ENCODE measurements around the gene BNIP3. TPM values are rescaled to one million over a fixed set of nuclear protein-coding genes. Genes with fewer than 3 reads are reported as not detected.
A peak's percentile ranks its signal among the peaks of the same experiment; 100 is the strongest.
"Not testable (repeated sequence)": the region's sequence is repeated elsewhere in the genome, so short reads cannot be mapped to it uniquely, and the experiment has no call there.

Gene BNIP3
- total and polyA plus RNA-seq, 2 of the 13 experiments (the other 11 are each of a cell fraction or from before 2014, with no cell fraction given), result 73.7 to 223 TPM

DNA sequence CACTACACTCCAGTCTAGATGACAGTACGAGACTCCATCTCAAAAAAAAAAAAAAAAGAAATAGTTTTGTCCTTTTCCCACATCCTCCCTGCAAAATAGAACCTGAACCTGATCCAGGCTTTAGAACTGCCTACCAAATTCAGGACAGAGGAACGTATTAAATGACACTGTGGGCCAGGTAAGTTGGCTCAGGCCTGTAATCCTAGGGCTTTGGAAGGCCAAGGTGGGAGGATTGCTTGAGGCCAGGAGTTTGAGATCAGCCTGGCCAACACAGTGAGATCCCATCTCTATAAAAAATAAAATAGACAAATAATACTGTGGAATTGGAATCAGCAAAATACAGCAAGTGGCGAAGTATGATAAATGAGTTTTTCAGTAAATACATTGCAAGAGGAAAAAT lies 10.0 kb upstream of the BNIP3 start:
- no peak for DNase-seq (ENCODE audit: low spot score)
- Histone ChIP-seq H3K36me3 (replicated peaks in 1 of 2; ENCODE audit: control insufficient read depth in 1 of 2, insufficient read depth in 2 of 2, low read length in 2 of 2) (no peaks in the 10 kb centered on the region), H4K20me1 (ENCODE audit: insufficient read depth, low read length) (no peaks in the 10 kb centered on the region), H3K79me2 (ENCODE audit: insufficient read depth, low read length) (no peaks in the 10 kb centered on the region), H3K27me3 (ENCODE audit: control insufficient read depth in 1 of 2, insufficient read depth in 2 of 2, low read length in 2 of 2) (0 out of 5 replicates have a peak, but pooled peaks cover 0 to 2% of the 10 kb centered on the region in 2 experiments), H3K9me3 (ENCODE audit: low read length) (no peaks in the 10 kb centered on the region), H3K4me3 (replicated peaks in 1 of 3; ENCODE audit: insufficient read depth in 1 of 3, low read depth in 2 of 3, low read length in 3 of 3) (no peak overlapping the region), H3K4me2 (ENCODE audit: low read depth, low read length) (no peak overlapping the region), H3K9ac (ENCODE audit: insufficient read depth, low read depth, low read length) (no peak overlapping the region), H2AFZ (ENCODE audit: low read length) (no peak overlapping the region), H3K27ac (ENCODE audit: extremely low read length, insufficient read depth, low read length) (no peak overlapping the region), H3K4me1 (ENCODE audit: insufficient read depth, low read length) (peaks cover 32% of the 10 kb centered on the region)
- TF ChIP-seq KDM5B (CRISPR knock-in tag; IDR thresholded peaks at IDR 0.05; ENCODE audit: borderline replicate concordance), result no peak
- TF ChIP-seq ZNF121 (CRISPR knock-in tag; IDR thresholded peaks at IDR 0.05), result peak; percentile 38; the same call in 1 of the 2 replicates
- no TSS peak for BruUV-seq (replicated peaks)
- intact Hi-C loops (cut with micrococcal nuclease; ENCODE audit: unreplicated experiment) (no loop called here), in situ Hi-C loops (cut with HindIII; ENCODE audit: extremely low pct_ligation_motif_present, low pct_unique_long_range_greater_than_20kb) (no loop called here)
- 45% methylated on average over 3 of the region's 3 CpGs for WGBS (ENCODE audit: low lambda C conversion rate)
- ChIA-PET CTCF (ENCODE audit: low intra/inter-chr PET ratio, low total read pairs) (no interaction called here), POLR2A (no interaction called here)
- no peak for ATAC-seq
- no peak for FAIRE-seq

DNA sequence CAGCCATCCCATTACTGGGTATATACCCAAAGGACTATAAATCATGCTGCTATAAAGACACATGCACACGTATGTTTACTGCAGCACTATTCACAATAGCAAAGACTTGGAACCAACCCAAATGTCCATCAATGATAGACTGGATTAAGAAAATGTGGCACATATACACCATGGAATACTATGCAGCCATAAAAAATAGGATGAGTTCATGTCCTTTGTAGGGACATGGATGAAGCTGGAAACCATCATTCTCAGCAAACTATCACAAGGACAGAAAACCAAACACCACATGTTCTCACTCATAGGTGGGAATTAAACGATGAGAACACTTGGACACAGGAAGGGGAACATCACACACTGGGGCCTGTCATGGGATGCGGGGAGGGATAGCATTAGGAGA lies 6.1 kb upstream of the BNIP3 start:
- in situ Hi-C loops (cut with HindIII; ENCODE audit: extremely low pct_ligation_motif_present, low pct_unique_long_range_greater_than_20kb); H2AFZ ChIP-seq (ENCODE audit: low read length); POLR2A ChIA-PET; H3K4me2 ChIP-seq (ENCODE audit: low read depth, low read length); H3K27ac ChIP-seq (ENCODE audit: extremely low read length, insufficient read depth, low read length); H3K36me3 ChIP-seq (replicated peaks in 1 of 2; ENCODE audit: control insufficient read depth in 1 of 2, insufficient read depth in 2 of 2, low read length in 2 of 2); FAIRE-seq; DNase-seq (ENCODE audit: low spot score); intact Hi-C loops (cut with micrococcal nuclease; ENCODE audit: unreplicated experiment); H3K79me2 ChIP-seq (ENCODE audit: insufficient read depth, low read length); H3K9ac ChIP-seq (ENCODE audit: insufficient read depth, low read depth, low read length); H3K4me3 ChIP-seq (replicated peaks in 1 of 3; ENCODE audit: insufficient read depth in 1 of 3, low read depth in 2 of 3, low read length in 3 of 3); ATAC-seq; H4K20me1 ChIP-seq (ENCODE audit: insufficient read depth, low read length); H3K9me3 ChIP-seq (ENCODE audit: low read length); BruUV-seq (replicated peaks); CTCF ChIA-PET (ENCODE audit: low intra/inter-chr PET ratio, low total read pairs); H3K27me3 ChIP-seq (ENCODE audit: control insufficient read depth in 1 of 2, insufficient read depth in 2 of 2, low read length in 2 of 2): not testable (repeated sequence)
- peaks cover 18% of the 10 kb centered on the region for H3K4me1 ChIP-seq (ENCODE audit: insufficient read depth, low read length)
- 65% methylated on average over 2 of the region's 3 CpGs for WGBS (ENCODE audit: low lambda C conversion rate)

DNA sequence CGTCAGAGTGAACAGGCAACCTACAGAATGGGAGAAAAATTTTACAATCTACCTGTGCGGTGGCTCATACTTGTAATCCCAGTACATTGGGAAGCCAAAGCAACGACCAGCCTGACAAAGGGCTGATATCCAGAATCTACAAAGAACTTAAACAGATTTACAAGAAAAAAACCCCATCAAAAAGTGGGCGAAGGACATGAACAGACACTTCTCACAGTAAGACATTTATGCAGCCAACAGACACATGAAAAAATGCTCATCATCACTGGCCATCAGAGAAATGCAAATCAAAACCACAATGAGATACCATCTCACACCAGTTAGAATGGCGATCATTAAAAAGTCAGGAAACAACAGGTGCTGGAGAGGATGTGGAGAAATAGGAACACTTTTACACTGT lies 5.6 kb upstream of the BNIP3 start:
- H3K79me2 ChIP-seq (ENCODE audit: insufficient read depth, low read length); H3K27me3 ChIP-seq (ENCODE audit: control insufficient read depth in 1 of 2, insufficient read depth in 2 of 2, low read length in 2 of 2); H2AFZ ChIP-seq (ENCODE audit: low read length); H4K20me1 ChIP-seq (ENCODE audit: insufficient read depth, low read length); DNase-seq (ENCODE audit: low spot score); CTCF ChIA-PET (ENCODE audit: low intra/inter-chr PET ratio, low total read pairs); H3K4me3 ChIP-seq (replicated peaks in 1 of 3; ENCODE audit: insufficient read depth in 1 of 3, low read depth in 2 of 3, low read length in 3 of 3); H3K36me3 ChIP-seq (replicated peaks in 1 of 2; ENCODE audit: control insufficient read depth in 1 of 2, insufficient read depth in 2 of 2, low read length in 2 of 2); FAIRE-seq; H3K27ac ChIP-seq (ENCODE audit: extremely low read length, insufficient read depth, low read length); H3K4me2 ChIP-seq (ENCODE audit: low read depth, low read length); ATAC-seq; POLR2A ChIA-PET; H3K9me3 ChIP-seq (ENCODE audit: low read length); intact Hi-C loops (cut with micrococcal nuclease; ENCODE audit: unreplicated experiment); H3K9ac ChIP-seq (ENCODE audit: insufficient read depth, low read depth, low read length); in situ Hi-C loops (cut with HindIII; ENCODE audit: extremely low pct_ligation_motif_present, low pct_unique_long_range_greater_than_20kb); BruUV-seq (replicated peaks): not testable (repeated sequence)
- 78% methylated on average over 4 of the region's 5 CpGs for WGBS (ENCODE audit: low lambda C conversion rate)
- H3K4me1 ChIP-seq (ENCODE audit: insufficient read depth, low read length), result peaks cover 22% of the 10 kb centered on the region

All from HepG2 (cell line).